GM12891 (cell line): ENCODE results near the gene HOXB7.

Experiments used
- DNase-seq: peaks from one replicate; pipeline ENCODE4 v3.0.0; 2011; ENCODE audit warnings: low spot score; ENCODE audit not compliant: insufficient read length
- FAIRE-seq: peaks from 2 replicates; lab custom pipeline; 2011; peaks lifted over from hg19 to GRCh38; lab: Jason Lieb, UNC
- PAX5 ChIP-seq: IDR thresholded peaks from 2 replicates; pipeline ENCODE4 v1.6.1; 2011; ENCODE audit warnings: low read length, moderate library complexity, mild to moderate bottlenecking; ENCODE audit not compliant: insufficient read depth, severe bottlenecking
- POLR2A ChIP-seq: IDR thresholded peaks from 2 replicates; pipeline ENCODE4 v1.6.1; 2011; ENCODE audit warnings: low read depth, low read length, control low read depth
- POLR2AphosphoS5 ChIP-seq: IDR thresholded peaks from 2 replicates; pipeline ENCODE4 v1.6.1; 2011; ENCODE audit warnings: low read depth, low read length, control low read depth
- POU2F2 ChIP-seq: IDR thresholded peaks from 2 replicates; pipeline ENCODE4 v1.6.1; 2011; ENCODE audit warnings: low read depth, mild to moderate bottlenecking, control low read depth, low read length, moderate library complexity
- SPI1 ChIP-seq: IDR thresholded peaks from 2 replicates; pipeline ENCODE4 v1.6.1; 2011; ENCODE audit warnings: low read depth, low read length, control low read depth
- TAF1 ChIP-seq: IDR thresholded peaks from 2 replicates; pipeline ENCODE4 v1.6.1; 2011; ENCODE audit warnings: low read depth, low read length, control low read depth

The HOXB7 gene

GRCh38 chr17:48592057-48592514 is 18.7 kb downstream of the HOXB7 start:
- FAIRE-seq (peak; percentile 61), DNase-seq (no peak)
- TF ChIP-seq SPI1 (no peak), PAX5 (no peak), POLR2AphosphoS5 (no peak), TAF1 (no peak), POU2F2 (no peak), POLR2A (no peak)

- no peak for TF ChIP-seq POLR2A
- TF ChIP-seq TAF1 = no peak
- no peak for TF ChIP-seq PAX5
- no peak for TF ChIP-seq SPI1
- no peak for TF ChIP-seq POU2F2
- no peak for TF ChIP-seq POLR2AphosphoS5
- FAIRE-seq = no peak
- DNase-seq = no peak
Measured at GRCh38 chr17:48591255-48592056, 19.4 kb downstream of the HOXB7 start.

- TF ChIP-seq TAF1 = no peak
- no peak for TF ChIP-seq POU2F2
- no peak for TF ChIP-seq SPI1
- TF ChIP-seq POLR2AphosphoS5 = no peak
- no peak for TF ChIP-seq PAX5
- TF ChIP-seq POLR2A = no peak
- DNase-seq (no peak), FAIRE-seq (no peak)
Measured at GRCh38 chr17:48590607-48591161, 20.1 kb downstream of the HOXB7 start.

- DNase-seq (no peak), FAIRE-seq (peak; percentile 9)
- no peak for TF ChIP-seq POLR2AphosphoS5
Measured at GRCh38 chr17:48589831-48590606, 20.8 kb downstream of the HOXB7 start, which contains the start of gene HOXB3. Gene HOXB3 (minus strand): TSS chr17:48590241. CDS start chr17:48552474, 37,767 bp downstream.

- FAIRE-seq (peak; percentile 45), DNase-seq (no peak)
- no peak for TF ChIP-seq SPI1
- no peak for TF ChIP-seq POLR2A
- TF ChIP-seq PAX5 = no peak
- TF ChIP-seq POLR2AphosphoS5 = no peak
- no peak for TF ChIP-seq POU2F2
- TF ChIP-seq TAF1 = no peak
Measured at GRCh38 chr17:48589060-48589830, 21.6 kb downstream of the HOXB7 start.

GRCh38 chr17:48588528-48588927 is 22.3 kb downstream of the HOXB7 start:
- no peak for FAIRE-seq
- TF ChIP-seq POU2F2 (no peak), POLR2A (no peak), POLR2AphosphoS5 (no peak), SPI1 (no peak), TAF1 (no peak), PAX5 (no peak)
- no peak for DNase-seq

GRCh38 chr17:48588074-48588415 is 22.8 kb downstream of the HOXB7 start:
- FAIRE-seq (no peak), DNase-seq (no peak)
- TF ChIP-seq SPI1 (no peak), TAF1 (no peak), POU2F2 (no peak), POLR2AphosphoS5 (no peak), POLR2A (no peak), PAX5 (no peak)

GRCh38 chr17:48587276-48588073 is 23.3 kb downstream of the HOXB7 start:
- FAIRE-seq (no peak), DNase-seq (no peak)
- TF ChIP-seq TAF1 (no peak), POLR2AphosphoS5 (no peak), SPI1 (no peak), PAX5 (no peak), POLR2A (no peak), POU2F2 (no peak)
